HCT116 (cell line): ENCODE results near the gene KSR1. TPM values are rescaled to one million over a fixed set of nuclear protein-coding genes. Genes with fewer than 3 reads are reported as not detected.

Experiments
- ATAC-seq: fragments of 200-7000 bp; cut with Tn5 transposase; 2 replicates; pipeline ENCODE4 v1.9.1; 2020; ENCODE audit warnings: mild to moderate bottlenecking, moderate library complexity
- BruUV-seq: library from RNA; stranded (reverse); fragments of 400-500 nt; replicated peaks from 2 replicates; lab custom pipeline; 2021; lab: Mats Ljungman, UMichigan
- CTCF ChIA-PET: fragments of 300-600 bp; sonication (Branson Sonifier 250); formaldehyde crosslinking; loops from one replicate; lab custom pipeline; 2021; ENCODE audit warnings: antibody characterized with exemption; lab: Charles Lee
- POLR2A ChIA-PET: fragments of 300-600, 350-600 bp; sonication (Branson Sonifier 250); formaldehyde crosslinking; loops from one replicate; lab custom pipeline; 2021; ENCODE audit warnings: antibody characterized with exemption; lab: Charles Lee
- RAD21 ChIA-PET, 2 experiments: fragments of 300-600 bp; sonication (Branson Sonifier 250); formaldehyde crosslinking; loops; one replicate each; lab custom pipeline; 2023; ENCODE audit warnings: low total read pairs in 2 of 2; ENCODE audit not compliant: uncharacterized antibody in 2 of 2, unreplicated experiment in 2 of 2, low non-redundant PET in 1 of 2; lab: Charles Lee
- DNase-seq: peaks from one replicate; pipeline ENCODE4 v3.0.0-alpha.2; 2010; ENCODE audit warnings: low read depth, low spot score
- H2AFZ ChIP-seq: fragments of 200-600 bp; shearing (Covaris generic), sonication (generic); 2 replicates; pipeline ENCODE4 v1.6.1; 2017; ENCODE audit warnings: low read depth, mixed run types, mixed read lengths, antibody characterized with exemption, low read length; ENCODE audit not compliant: poor library complexity, severe bottlenecking
- H3K27ac ChIP-seq: 2 replicates; pipeline ENCODE4 v1.5.1; 2012; ENCODE audit warnings: low read depth, low read length
- H3K27me3 ChIP-seq: fragments of 200-600 bp; sonication (generic); 2 replicates; pipeline ENCODE4 v1.6.1; 2016; ENCODE audit warnings: mixed run types, low read length, mixed read lengths; ENCODE audit not compliant: insufficient read depth
- H3K36me3 ChIP-seq, 2 experiments: fragments of 200-500 bp in 1 of 2; fragments of 200-600 bp in 1 of 2; sonication (Bioruptor generic) in 1 of 2; sonication (generic) in 1 of 2; 2 replicates each; pipeline versions ENCODE4 v1.5.1 to v1.6.1; 2014 to 2016; ENCODE audit warnings: low read length in 2 of 2, inconsistent platforms in 1 of 2, mixed read lengths in 1 of 2, mixed run types in 1 of 2; ENCODE audit not compliant: insufficient read depth in 2 of 2, control insufficient read depth in 1 of 2
- H3K4me1 ChIP-seq, 2 experiments: fragments of 200-600 bp in 1 of 2; sonication (generic) in 1 of 2; 2 replicates each; pipeline versions ENCODE4 v1.5.1 to v1.6.1; 2012 to 2017; ENCODE audit warnings: low read length in 2 of 2, inconsistent platforms in 1 of 2, mild to moderate bottlenecking in 1 of 2, mixed read lengths in 1 of 2, mixed run types in 1 of 2, moderate library complexity in 1 of 2; ENCODE audit not compliant: insufficient read depth in 2 of 2, control insufficient read depth in 1 of 2
- H3K4me2 ChIP-seq: fragments of 200-600 bp; sonication (generic); 2 replicates; pipeline ENCODE4 v1.6.1; 2017; ENCODE audit warnings: mixed run types, low read length, mixed read lengths
- H3K4me3 ChIP-seq, 2 experiments: fragments of 200-600 bp in 1 of 2; sonication (generic) in 1 of 2; replicated peaks in 1 of 2; 2 replicates each; pipeline ENCODE4 v1.5.1; 2011 to 2016; ENCODE audit warnings: low read length in 2 of 2, control low read depth in 1 of 2, low read depth in 1 of 2, mild to moderate bottlenecking in 1 of 2, mixed read lengths in 1 of 2, mixed run types in 1 of 2
- H3K79me2 ChIP-seq: fragments of 200-600 bp; sonication (generic); 2 replicates; pipeline ENCODE4 v1.6.1; 2017; ENCODE audit warnings: mild to moderate bottlenecking, mixed run types, low read length, moderate library complexity, mixed read lengths; ENCODE audit not compliant: insufficient read depth
- H3K9ac ChIP-seq: fragments of 200-600 bp; sonication (generic); 2 replicates; pipeline ENCODE4 v1.6.1; 2016; ENCODE audit warnings: low read length, mixed read lengths
- H3K9me2 ChIP-seq: fragments of 200-600 bp; sonication (generic), shearing (Covaris generic); 2 replicates; pipeline ENCODE4 v1.6.1; 2017; ENCODE audit warnings: mixed run types, mild to moderate bottlenecking, moderate library complexity; ENCODE audit not compliant: insufficient read depth
- H3K9me3 ChIP-seq, 2 experiments: fragments of 200-500 bp in 1 of 2; fragments of 200-600 bp in 1 of 2; sonication (Bioruptor generic) in 1 of 2; sonication (generic) in 1 of 2; 2 replicates each; pipeline ENCODE4 v1.6.1; 2014 to 2017; ENCODE audit warnings: low read length in 2 of 2, mixed read lengths in 2 of 2, inconsistent platforms in 1 of 2, low read depth in 1 of 2, mild to moderate bottlenecking in 1 of 2, mixed run types in 1 of 2, moderate library complexity in 1 of 2; ENCODE audit not compliant: control insufficient read depth in 1 of 2, insufficient read depth in 1 of 2
- H4K20me1 ChIP-seq: fragments of 200-600 bp; sonication (generic), shearing (Covaris generic); 2 replicates; pipeline ENCODE4 v1.6.1; 2017; ENCODE audit warnings: mixed run types, mild to moderate bottlenecking, moderate library complexity; ENCODE audit not compliant: insufficient read depth
- CEBPB ChIP-seq: IDR thresholded peaks from 2 replicates; pipeline ENCODE4 v1.6.1; 2012; ENCODE audit warnings: low read depth
- ELF1 ChIP-seq: IDR thresholded peaks from 2 replicates; pipeline ENCODE4 v1.6.1; 2012; ENCODE audit warnings: low read depth, borderline replicate concordance
- JUND ChIP-seq: IDR thresholded peaks from 2 replicates; pipeline ENCODE4 v1.6.1; 2012
- POLR2A ChIP-seq: IDR thresholded peaks from 2 replicates; pipeline ENCODE4 v1.7.0; 2011; ENCODE audit warnings: borderline replicate concordance; ENCODE audit not compliant: insufficient read depth, insufficient read length; ENCODE audit errors: extremely low read depth
- POLR2AphosphoS5 ChIP-seq: IDR thresholded peaks from 2 replicates; pipeline ENCODE4 v1.6.1; 2011; ENCODE audit warnings: mild to moderate bottlenecking, low read depth, low read length, moderate library complexity
- TCF7L2 ChIP-seq: IDR thresholded peaks from 2 replicates; pipeline ENCODE4 v1.7.0; 2011; ENCODE audit warnings: borderline replicate concordance, inconsistent platforms; ENCODE audit not compliant: insufficient read depth, insufficient read length; ENCODE audit errors: extremely low read depth
- YY1 ChIP-seq: IDR thresholded peaks from 2 replicates; pipeline ENCODE4 v1.6.1; 2011; ENCODE audit warnings: low read length, low read depth, moderate library complexity, mild to moderate bottlenecking; ENCODE audit not compliant: insufficient replicate concordance; ENCODE audit errors: extremely low read depth
- ZNF274 ChIP-seq: fragments of 200-500 bp; sonication (Bioruptor generic); IDR thresholded peaks from 2 replicates; pipeline ENCODE4 v1.6.1; 2014; ENCODE audit warnings: mild to moderate bottlenecking, low read depth, low read length, inconsistent platforms
- intact Hi-C: fragments of 100-400 bp; cut with micrococcal nuclease; formaldehyde crosslinking; loops from 2 replicates; pipeline ENCODE4 v1.10.0; 2022
- total RNA-seq: library from RNA; stranded (reverse); gene quantifications from one replicate; pipeline ENCODE4 v1.2.1, GENCODE V29; 2021; ENCODE audit not compliant: unreplicated experiment

Gene KSR1
- total RNA-seq, 1 experiment from 2014 or later, result 16.5 TPM

DNA sequence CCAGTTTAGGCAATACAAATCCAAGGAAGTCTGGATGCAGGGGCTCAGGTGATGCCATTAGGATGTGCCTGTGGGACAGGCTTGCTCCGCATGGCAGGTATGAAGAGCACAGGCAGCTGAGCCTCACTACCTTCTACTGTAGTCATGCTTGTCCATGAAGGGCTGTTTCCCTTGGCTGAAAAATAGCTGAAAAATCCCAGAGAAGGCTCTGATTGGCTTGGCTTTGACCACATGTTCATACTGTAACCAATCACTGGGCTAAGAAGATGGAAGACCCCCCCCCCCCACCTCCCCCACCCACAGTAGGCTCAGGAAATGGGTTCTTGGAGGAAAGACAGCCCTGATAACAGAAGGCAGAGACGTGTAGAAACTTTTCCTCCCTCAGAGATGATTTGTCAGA is 108.2 kb downstream of the KSR1 start:
- no peaks in the 10 kb centered on the region for H3K9me3 ChIP-seq
- ATAC-seq (no peak), DNase-seq (no peak)
- no peak overlapping the region for H3K4me3 ChIP-seq
- H3K36me3 ChIP-seq, result no peaks in the 10 kb centered on the region
- no peaks in the 10 kb centered on the region for H3K79me2 ChIP-seq
- H4K20me1 ChIP-seq, result no peaks in the 10 kb centered on the region
- BruUV-seq, result no TSS peak
- ChIA-PET CTCF (no interaction called here), POLR2A (no interaction called here), RAD21 (no interaction called here)
- H3K9ac ChIP-seq, result no peak overlapping the region
- no peak overlapping the region for H3K27ac ChIP-seq
- no peaks in the 10 kb centered on the region for H3K27me3 ChIP-seq
- no peak overlapping the region for H3K4me2 ChIP-seq
- intact Hi-C loops, result no loop called here
- H3K9me2 ChIP-seq, result no peaks in the 10 kb centered on the region
- no peak overlapping the region for H2AFZ ChIP-seq
- no peak for TF ChIP-seq JUND
- H3K4me1 ChIP-seq, result peaks cover 17 to 42% of the 10 kb centered on the region in 2 experiments

DNA sequence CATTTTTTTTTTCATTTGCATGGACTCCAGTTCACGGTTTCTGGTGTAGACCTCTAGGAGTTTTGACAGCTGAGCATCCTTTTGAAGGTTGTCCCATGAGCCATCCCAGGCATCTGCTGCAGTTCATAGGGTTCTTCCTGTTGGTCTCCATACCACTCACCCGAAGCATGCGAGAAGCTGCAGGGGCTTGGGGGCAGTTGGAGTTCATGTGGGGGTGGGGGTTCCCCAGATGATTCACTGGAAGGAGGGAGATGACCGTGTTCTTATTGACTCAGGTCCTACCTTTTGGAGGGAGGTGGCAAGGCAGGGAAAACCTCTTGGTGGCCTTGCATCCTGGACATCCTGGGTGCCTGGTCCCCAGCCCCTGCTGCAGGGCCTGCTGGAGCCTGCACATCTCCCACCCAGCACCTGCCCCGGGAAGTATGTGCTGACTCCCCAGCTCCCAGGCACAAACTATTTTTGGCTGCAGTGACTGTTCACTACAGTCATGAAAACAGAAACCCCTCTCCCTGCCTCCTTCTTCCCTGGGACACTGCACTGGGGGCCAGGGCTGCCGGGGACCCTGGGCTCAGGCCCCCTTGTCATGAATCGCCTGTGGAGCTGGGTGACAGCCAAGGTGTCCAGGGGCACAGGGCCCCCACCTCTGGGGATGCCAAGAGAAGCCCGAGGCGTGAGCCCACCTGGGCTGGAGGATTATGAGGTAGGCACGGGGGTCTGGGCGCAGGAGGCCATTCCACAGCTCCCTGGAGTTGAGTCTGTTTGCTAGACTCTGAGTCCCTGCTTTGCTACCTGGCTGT is 109.8 kb downstream of the KSR1 start:
- Histone ChIP-seq H3K36me3 (no peaks in the 10 kb centered on the region), H3K9ac (no peak overlapping the region), H2AFZ (no peak overlapping the region), H3K4me3 (no peak overlapping the region), H3K4me1 (peaks cover 16 to 41% of the 10 kb centered on the region in 2 experiments), H3K4me2 (no peak overlapping the region), H3K79me2 (no peaks in the 10 kb centered on the region), H3K27ac (no peak overlapping the region), H4K20me1 (no peaks in the 10 kb centered on the region), H3K9me3 (no peaks in the 10 kb centered on the region), H3K27me3 (no peaks in the 10 kb centered on the region)
- CTCF ChIA-PET, result no interaction called here
- POLR2A ChIA-PET, result no interaction called here
- no TSS peak for BruUV-seq
- intact Hi-C loops, result no loop called here
- DNase-seq, result no peak
- ATAC-seq, result no peak
- RAD21 ChIA-PET, result interaction anchor here in 1 of 2 experiments (0.6 kb wide), 1 partner anchor 110 kb away, joined by 4 read pairs; the partner anchor contains the start of gene KSR1
- TF ChIP-seq ELF1, result no peak
- TF ChIP-seq ZNF274, result no peak
- no peak for TF ChIP-seq POLR2A
- no peak for TF ChIP-seq POLR2AphosphoS5
- TF ChIP-seq JUND, result no peak
- no peak for TF ChIP-seq TCF7L2
- no peak for TF ChIP-seq CEBPB
- no peak for TF ChIP-seq YY1
- TF ChIP-seq, all 23 proteins: peak for 0
- H3K9me2 ChIP-seq, result no peaks in the 10 kb centered on the region
